Right lobe of liver (tissue), 4 donors: ENCODE measurements around the gene ATP1B1.

Source experiments
- CTCF ChIP-seq, 4 donors: fragments of 200-600 bp in 3 of 4; fragments of 450-650 bp in 1 of 4; IDR thresholded peaks; one replicate each; pipeline versions ENCODE4 v1.5.1 to v1.8.0; 2016 to 2022; ENCODE audit warnings: antibody characterized with exemption in 4 of 4, mild to moderate bottlenecking in 2 of 4
- POLR2A ChIP-seq: fragments of 450-650 bp; IDR thresholded peaks from one replicate; pipeline ENCODE4 v1.6.1; 2017; ENCODE audit warnings: antibody characterized with exemption, mild to moderate bottlenecking
- donor health status: DM: no; HTN: no; CAD: no.
- donor health status: DM: no; HTN: no; CAD: no.
- donor health status: DM: no; HTN: yes; CAD: no.

- TF ChIP-seq CTCF (IDR thresholded peaks at IDR 0.05), result no peak
- TF ChIP-seq POLR2A, result no peak
These were observed 18.6 kb upstream of the ATP1B1 start for GRCh38 chr1:169087876-169088275.
